WI38 (cell line): ENCODE data around the gene BATF3.

Experiments used
- H3K4me3 ChIP-seq: 2 replicates; pipeline ENCODE4 v1.5.1; 2011; ENCODE audit warnings: low read depth, mild to moderate bottlenecking, control low read depth, low read length
- TF ChIP-seq, protein P1 (sequence below): IDR thresholded peaks from 2 replicates; pipeline ENCODE4 v1.5.1; 2012; ENCODE audit warnings: low read depth, mild to moderate bottlenecking, control low read depth, low read length

Gene BATF3

DNA sequence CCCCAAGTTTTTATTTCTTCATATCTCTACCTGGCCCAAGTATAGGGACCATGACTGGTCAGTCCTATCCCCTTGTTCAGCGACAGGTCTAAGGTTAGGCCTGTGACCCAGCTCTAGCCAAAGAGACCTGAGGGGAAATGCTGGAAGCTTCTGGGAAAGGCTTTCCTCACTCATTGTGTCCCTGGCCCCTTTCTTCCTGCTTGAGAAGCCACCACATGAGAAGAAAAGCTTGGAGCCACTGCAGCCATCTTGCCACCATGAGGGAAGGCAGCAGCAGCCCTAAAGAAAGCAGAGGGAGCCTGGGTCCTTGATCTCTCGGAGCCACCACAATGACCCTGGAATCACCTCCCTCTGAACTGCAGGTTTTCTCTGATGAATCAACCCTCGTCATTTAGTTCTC is 47.7 kb downstream of the BATF3 start:
- no peak overlapping the region for H3K4me3 ChIP-seq
- TF ChIP-seq, protein P1, sequence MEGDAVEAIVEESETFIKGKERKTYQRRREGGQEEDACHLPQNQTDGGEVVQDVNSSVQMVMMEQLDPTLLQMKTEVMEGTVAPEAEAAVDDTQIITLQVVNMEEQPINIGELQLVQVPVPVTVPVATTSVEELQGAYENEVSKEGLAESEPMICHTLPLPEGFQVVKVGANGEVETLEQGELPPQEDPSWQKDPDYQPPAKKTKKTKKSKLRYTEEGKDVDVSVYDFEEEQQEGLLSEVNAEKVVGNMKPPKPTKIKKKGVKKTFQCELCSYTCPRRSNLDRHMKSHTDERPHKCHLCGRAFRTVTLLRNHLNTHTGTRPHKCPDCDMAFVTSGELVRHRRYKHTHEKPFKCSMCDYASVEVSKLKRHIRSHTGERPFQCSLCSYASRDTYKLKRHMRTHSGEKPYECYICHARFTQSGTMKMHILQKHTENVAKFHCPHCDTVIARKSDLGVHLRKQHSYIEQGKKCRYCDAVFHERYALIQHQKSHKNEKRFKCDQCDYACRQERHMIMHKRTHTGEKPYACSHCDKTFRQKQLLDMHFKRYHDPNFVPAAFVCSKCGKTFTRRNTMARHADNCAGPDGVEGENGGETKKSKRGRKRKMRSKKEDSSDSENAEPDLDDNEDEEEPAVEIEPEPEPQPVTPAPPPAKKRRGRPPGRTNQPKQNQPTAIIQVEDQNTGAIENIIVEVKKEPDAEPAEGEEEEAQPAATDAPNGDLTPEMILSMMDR, result no peak

- no peak overlapping the region for H3K4me3 ChIP-seq
- TF ChIP-seq, protein P1, result no peak
These were observed 48.1 kb downstream of the BATF3 start for GRCh38 chr1:212651521-212651920.

DNA sequence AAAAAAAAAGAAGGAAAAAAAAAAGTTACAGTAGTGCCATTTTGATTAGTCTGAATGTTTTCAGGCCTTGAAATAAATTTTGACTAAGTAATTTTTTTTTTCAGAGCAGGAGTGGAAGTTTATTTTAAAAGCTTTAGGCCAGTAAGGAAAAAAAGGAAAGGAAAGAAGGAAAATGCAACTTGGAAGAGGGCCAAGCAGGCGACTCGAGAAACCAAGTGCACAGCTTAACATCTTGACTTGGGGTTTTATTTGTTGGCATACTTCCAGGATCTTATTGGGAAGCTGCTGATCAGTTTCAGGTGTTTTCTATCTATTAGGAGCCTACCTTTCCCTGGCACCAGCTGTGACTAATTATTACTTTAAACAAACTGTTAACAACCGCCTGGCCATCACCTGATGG is 49.4 kb downstream of the BATF3 start:
- H3K4me3 ChIP-seq, result no peak overlapping the region
- TF ChIP-seq, protein P1, result no peak

- H3K4me3 ChIP-seq, result no peak overlapping the region
- TF ChIP-seq, protein P1, result no peak
These were observed 50.6 kb downstream of the BATF3 start for GRCh38 chr1:212649020-212649419.

- H3K4me3 ChIP-seq, result no peak overlapping the region
- TF ChIP-seq, protein P1, result no peak
These were observed 51.2 kb downstream of the BATF3 start for GRCh38 chr1:212648431-212648830.

GRCh38 chr1:212647004-212647403 is 52.6 kb downstream of the BATF3 start:
- no peak overlapping the region for H3K4me3 ChIP-seq
- TF ChIP-seq, protein P1, result no peak

- TF ChIP-seq, protein P1, result no peak
- H3K4me3 ChIP-seq, result no peak overlapping the region
These were observed 53.1 kb downstream of the BATF3 start for GRCh38 chr1:212646588-212646987.
